ENCODE data around the gene DRD3.

The DRD3 gene

GRCh38 chr3:114120211-114120610 is 58.6 kb downstream of the DRD3 start:
- no peak for DNase-seq

GRCh38 chr3:114119776-114120175 is 59.1 kb downstream of the DRD3 start:
- DNase-seq: no peak

GRCh38 chr3:114115143-114115542 is 63.7 kb downstream of the DRD3 start:
- no peak for DNase-seq

- DNase-seq: no peak
Observed at GRCh38 chr3:114114719-114115118, 64.1 kb downstream of the DRD3 start.

- DNase-seq: no peak
Observed at GRCh38 chr3:114112696-114113095, 66.2 kb downstream of the DRD3 start.

- DNase-seq: no peak
Observed at GRCh38 chr3:114111060-114111770, 67.6 kb downstream of the DRD3 start.

- no peak for DNase-seq
Observed at GRCh38 chr3:114110439-114110838, 68.4 kb downstream of the DRD3 start.

GRCh38 chr3:114108137-114108536 is 70.7 kb downstream of the DRD3 start:
- no peak for DNase-seq

GRCh38 chr3:114104414-114104813 is 74.4 kb downstream of the DRD3 start:
- DNase-seq: no peak

GRCh38 chr3:114103858-114104257 is 75.0 kb downstream of the DRD3 start:
- no peak for DNase-seq

GRCh38 chr3:114103181-114103580 is 75.7 kb downstream of the DRD3 start:
- DNase-seq: no peak

GRCh38 chr3:114101101-114101500 is 77.8 kb downstream of the DRD3 start:
- no peak for DNase-seq

GRCh38 chr3:114095796-114096195 is 83.1 kb downstream of the DRD3 start:
- no peak for DNase-seq

GRCh38 chr3:114093596-114093995 is 85.3 kb downstream of the DRD3 start:
- no peak for DNase-seq

GRCh38 chr3:114093016-114093380 is 85.9 kb downstream of the DRD3 start:
- DNase-seq: no peak

GRCh38 chr3:114092151-114093015 is 86.5 kb downstream of the DRD3 start:
- no peak for DNase-seq

- DNase-seq: no peak
Observed at GRCh38 chr3:114089675-114090074, 89.2 kb downstream of the DRD3 start.

- no peak for DNase-seq
Observed at GRCh38 chr3:114086356-114086755, 92.5 kb downstream of the DRD3 start.

GRCh38 chr3:114083112-114083511 is 95.7 kb downstream of the DRD3 start:
- no peak for DNase-seq

- DNase-seq: no peak
Observed at GRCh38 chr3:114081037-114081436, 97.8 kb downstream of the DRD3 start.

GRCh38 chr3:114080201-114080600 is 98.7 kb downstream of the DRD3 start:
- DNase-seq: no peak

- no peak for DNase-seq
Observed at GRCh38 chr3:114079761-114080160, 99.1 kb downstream of the DRD3 start.

GRCh38 chr3:114078126-114078525 is 100.7 kb downstream of the DRD3 start:
- DNase-seq: no peak

Data from T-helper 2 cell (primary cell).